GM19463 (cell line): Measurements from ENCODE around the gene SLC35D2.
A peak's percentile ranks its signal among the peaks of the same experiment; 100 is the strongest.

Experiments
- ATAC-seq: cut with Tn5 transposase; IDR thresholded peaks from one replicate; pipeline ENCODE4 v1.9.1; 2021; ENCODE audit warnings: mild to moderate bottlenecking, moderate library complexity; ENCODE audit not compliant: unreplicated experiment

Gene SLC35D2

DNA sequence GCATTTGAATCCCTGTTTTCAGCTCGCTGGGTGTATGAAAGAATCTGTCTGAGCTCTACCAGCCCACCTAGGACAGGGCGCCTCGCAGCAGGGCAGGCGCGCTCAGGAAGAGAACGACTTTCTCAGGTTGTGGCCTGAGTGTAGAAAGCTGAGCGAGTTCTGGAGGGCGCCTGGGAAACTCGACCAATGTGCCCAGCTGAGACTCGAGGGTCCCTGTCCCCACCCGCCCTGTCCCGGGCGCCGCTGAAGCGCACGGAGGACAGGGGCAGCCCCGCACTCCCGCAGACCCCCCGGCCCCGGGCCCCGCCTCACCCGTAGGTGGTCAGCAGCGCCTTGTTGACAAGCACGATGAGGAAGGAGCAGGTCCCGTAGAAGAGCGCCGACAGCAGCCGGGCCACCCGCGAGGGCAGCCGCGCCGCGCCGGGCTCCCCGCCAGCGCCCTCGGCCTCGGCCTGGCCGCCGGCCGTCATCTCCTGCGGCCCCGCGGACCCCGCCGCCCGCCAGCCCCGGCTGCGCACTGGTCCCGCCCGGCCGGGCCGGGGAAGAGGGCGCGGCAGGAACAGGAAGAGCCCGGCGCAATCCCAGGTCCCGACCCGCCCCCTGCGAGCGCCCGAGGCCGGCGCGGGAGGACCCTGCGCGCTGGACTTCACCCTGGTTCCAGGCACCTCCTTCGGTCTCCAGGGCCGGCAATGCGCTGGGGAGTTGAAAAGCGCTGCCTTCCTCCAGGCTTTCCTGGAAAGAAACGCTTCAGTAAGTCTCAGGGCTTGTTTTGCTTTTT lies at the start of gene SLC35D2:
Gene SLC35D2, minus strand, starts transcription at position 547 of the 778 bp plus-strand sequence. Its CDS starts 77 bp downstream, at position 470.
- no peak for ATAC-seq

DNA sequence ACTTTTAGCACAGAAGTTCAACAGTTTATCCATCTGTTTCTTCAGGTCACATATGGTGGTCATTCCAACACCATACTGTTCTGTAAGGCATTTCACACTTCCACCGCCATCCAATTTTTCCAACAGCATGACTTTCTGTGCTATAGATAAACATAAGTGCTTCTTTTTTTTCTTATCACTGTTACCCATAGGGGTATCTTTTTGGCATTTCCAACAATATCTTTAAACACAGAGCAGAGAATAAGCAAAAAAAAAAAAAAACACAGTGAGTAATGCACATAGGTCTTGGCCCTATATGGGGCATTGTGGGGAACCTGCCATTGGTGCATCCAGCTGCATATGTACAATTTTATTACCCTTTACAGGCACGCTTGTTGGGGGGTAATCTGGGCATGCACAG lies 46.9 kb upstream of the SLC35D2 start:
- no peak for ATAC-seq

DNA sequence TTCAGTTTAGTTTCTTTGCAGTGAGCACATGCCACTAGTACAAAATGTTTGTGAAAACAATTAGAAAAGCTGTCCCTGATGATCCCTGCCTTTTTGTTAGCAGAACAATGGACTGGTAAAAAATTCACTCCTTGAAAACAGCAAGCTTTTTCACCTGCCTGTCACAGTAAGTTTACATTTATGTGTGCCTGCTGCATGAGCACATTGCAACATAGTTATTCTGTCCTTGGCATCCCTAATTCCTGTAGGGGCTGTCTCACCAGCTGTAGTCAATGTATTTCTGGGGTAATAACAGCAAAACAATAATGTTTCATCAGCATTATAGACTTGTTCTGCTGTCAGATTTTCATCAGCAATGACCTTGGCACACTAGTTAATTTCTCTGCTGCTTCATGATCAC lies 46.2 kb upstream of the SLC35D2 start:
- no peak for ATAC-seq

DNA sequence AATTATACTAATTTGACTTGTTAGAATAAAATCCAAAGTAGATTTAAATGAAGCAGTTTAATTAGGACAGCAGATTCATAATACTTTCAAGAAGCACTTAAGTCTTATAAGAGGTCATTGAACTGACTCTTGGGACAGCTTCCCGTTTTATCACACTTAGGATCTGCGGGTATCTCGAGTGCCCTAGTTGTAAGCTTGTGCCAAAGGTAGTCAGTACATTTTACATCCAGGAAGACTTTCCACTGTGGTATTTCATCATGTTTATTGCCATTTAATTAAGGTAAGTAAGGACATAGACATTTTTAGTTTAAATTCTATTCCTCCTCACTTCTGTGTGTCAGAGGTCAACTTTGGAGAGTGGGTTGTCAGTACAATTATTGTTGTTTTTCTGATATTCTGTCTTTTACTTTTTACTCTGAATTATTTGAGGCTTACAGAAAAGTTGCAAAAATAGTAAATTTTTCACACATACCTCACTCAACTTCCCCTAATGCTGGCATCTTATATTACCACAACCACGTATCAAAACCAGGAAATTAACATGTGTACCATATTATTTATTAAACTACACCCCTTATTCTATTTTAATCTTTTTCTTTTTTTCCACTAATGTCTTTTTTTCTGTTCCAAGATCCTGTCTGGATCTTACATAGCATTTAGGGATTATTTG lies 42.1 kb upstream of the SLC35D2 start:
- ATAC-seq, result no peak

DNA sequence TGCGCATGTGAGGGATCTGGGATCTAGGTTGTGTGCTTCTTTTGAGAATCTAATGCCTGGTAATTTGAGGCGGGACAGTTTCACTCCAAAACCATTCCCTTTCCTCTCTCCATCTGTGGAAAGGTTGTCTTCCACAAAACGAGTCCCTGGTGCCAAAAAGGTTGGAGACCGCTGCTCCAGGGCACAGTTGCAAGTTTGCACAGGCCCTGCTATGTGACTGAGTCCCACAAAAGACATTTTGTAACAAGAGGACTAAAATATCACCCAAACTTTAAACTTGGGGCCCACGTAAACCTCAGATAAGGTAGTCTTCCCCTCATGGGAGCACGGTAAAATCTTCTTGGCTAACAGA lies 40.5 kb upstream of the SLC35D2 start:
- ATAC-seq, result no peak

DNA sequence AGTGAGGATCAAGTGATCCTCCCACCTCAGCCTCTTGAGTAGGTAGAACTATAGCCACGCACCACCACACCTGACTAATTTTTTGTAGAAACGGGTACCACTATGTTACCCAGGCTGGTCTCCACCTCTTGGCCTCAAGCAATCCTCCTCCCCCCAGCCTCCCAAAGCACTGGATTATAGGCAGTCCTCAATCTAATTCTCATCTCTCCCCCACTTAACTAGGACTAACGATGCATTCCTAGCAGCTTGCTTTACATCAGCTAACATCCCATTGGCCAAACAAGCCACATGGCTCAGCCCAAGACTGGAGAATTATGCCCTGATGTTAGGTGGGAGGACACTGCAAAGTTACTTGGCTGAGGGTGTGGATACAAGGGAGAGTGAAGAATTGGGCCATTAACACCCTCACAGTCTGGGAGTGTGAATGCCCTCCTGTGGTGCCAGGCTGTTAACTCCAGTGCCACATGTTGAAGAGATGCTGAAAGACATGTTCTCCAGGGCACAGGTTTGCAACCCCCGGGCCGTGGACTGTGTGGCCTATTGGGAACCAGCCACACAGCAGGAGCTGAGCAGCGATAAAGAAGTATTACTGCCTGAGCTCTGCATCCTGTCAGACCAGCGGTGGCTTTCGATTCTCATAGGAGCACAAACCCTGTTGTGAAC lies 39.9 kb upstream of the SLC35D2 start:
- no peak for ATAC-seq

DNA sequence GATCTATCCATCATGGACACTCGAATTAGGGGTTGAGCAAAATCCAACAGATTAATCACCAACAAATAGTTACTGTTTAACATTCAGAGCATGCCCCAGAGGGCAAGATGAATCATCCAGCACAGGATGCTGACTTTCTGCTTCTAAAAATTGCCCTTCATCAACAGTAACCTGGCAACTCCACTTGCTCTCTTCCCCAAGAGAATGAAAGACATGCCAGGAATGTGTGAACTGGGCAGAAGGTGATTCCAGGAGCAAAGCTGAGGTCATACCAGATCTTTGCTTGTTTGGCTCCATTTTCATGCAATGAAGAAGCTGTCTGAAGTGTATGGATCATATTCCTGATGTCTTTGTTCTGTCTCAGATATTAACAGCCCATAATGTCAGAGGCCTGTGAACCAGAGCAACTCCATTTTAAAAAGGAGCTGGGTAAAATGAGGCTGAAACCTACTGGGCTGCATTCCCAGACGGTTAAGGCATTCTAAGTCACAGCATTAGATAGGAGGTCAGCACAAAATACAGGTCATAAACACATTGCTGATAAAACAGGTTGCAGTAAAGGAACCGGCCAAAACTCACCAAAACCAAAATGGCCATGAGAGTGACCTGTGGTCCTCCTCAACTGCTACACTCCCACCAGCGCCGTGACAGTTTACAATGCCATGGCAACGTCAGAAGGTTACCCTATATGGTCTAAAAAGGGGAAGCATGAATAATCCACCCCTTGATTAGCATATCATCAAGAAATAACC lies 37.1 kb upstream of the SLC35D2 start:
- no peak for ATAC-seq

DNA sequence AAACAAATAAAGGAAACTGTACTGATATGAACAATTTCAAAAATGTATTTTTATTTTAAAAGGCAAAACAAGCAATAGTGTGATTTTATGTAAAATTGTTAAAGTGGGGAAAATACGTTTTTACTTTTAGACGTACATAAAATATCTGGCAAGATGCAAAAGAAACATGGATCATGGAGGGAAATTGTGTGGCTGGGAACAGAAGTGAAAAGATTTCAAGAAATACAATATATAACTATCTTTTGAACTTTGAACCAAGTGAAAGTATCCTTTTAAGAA lies 36.1 kb upstream of the SLC35D2 start:
- ATAC-seq, result no peak

DNA sequence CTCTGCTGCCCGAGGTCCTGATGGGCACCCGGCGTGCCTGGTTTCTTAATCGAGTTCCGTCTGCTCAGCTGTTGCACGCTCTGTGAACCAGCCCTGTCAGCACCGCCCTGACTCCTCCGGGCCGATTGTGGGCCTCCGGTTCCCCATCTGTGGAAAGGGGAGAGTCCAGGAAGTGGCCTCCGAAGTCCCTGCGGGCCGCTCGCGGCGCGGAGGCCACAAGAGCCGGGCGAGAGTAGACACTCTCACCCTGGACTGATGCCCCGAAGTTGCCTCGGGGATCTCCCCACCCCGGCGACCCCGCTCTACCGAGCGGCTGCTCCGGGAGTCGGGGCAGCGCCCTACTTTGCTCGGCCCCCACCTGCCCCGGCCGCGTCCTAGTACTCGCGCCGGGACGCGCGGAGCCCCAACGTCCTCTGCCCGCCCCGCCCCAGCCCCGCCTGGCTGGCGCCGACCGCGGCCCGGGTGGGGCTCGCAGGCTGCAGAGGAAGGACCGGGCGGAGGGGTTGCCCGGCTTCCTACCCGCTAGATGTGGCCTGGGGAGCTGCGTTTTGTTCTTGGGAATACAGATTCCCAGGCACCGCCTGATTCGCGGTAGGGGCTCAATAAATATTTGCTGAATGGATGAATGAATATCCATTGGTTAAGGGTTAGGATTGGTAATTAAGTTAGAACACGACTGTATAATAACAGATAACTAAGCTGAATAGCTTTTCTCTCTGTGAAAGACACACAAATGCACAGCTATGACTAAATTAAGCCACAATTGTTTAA lies 35.6 kb upstream of the SLC35D2 start:
- ATAC-seq, result peak; percentile 40

DNA sequence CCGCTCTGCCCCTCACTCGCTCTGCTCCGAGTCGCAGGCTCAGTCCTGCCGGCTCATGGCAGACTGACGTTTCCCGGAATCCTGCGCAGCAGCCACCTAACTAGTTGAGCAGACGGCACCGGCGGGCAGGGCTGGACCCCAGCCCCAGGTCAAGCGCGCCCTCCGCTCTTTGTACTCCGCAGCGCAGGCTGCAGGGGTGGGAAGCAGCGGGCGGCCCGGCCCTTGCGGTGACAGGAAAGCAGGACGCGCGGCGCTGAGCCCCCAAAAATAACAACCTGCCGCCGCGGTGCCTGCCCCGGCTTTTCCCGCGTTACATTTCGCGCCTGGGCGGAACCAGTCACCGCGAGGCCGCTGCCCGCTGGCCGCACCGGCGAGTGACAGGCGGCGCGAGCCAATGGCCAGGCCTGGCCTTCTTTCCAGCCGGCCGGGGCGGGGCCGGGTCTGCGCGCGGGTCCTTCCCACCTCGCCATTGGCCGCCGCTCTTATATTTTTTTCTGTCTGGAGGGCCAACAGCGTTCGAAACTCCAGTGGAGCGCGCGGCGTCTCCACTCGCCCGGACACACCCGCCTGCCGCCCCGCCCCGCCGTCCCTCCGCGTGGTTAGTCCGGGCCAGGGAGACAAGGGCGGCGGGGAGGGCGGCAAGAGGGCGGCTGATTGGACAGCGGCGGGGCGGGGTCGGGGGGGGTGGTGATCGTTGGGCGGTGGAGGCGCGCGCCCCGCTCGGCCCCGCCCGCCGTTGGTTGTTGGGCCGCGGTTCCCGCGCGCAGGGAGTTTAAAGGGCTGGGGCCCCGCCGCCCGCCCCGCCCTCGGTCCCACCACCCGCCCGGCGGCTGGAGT lies 34.8 kb upstream of the SLC35D2 start, which contains the start of gene ZNF367:
Gene ZNF367, minus strand, starts transcription at position 288 of the 837 bp plus-strand sequence. CDS start 338 bp downstream, outside the sequence.
- ATAC-seq, result peak; percentile 66

DNA sequence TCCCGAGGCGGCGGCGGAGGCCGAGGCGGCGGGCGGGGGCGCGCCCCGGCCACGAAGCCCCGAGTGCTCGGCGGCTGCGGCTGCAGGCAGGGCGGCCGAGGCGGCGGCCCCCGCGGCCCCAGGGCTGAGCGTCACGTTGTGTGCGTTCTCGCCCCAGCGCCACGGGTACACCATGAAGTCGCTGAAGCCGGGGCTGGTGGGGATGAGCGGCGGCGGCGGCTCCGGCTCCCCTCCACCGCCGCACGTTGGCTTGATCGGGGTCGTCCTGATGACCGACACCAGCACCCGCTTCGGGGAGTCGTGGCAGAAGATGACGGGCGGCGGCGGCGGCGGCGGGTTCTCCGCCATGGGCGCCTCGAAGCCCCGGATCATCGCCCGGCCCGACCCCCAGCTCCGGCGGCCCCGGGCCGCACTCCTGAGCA lies 34.2 kb upstream of the SLC35D2 start:
- ATAC-seq, result no peak

DNA sequence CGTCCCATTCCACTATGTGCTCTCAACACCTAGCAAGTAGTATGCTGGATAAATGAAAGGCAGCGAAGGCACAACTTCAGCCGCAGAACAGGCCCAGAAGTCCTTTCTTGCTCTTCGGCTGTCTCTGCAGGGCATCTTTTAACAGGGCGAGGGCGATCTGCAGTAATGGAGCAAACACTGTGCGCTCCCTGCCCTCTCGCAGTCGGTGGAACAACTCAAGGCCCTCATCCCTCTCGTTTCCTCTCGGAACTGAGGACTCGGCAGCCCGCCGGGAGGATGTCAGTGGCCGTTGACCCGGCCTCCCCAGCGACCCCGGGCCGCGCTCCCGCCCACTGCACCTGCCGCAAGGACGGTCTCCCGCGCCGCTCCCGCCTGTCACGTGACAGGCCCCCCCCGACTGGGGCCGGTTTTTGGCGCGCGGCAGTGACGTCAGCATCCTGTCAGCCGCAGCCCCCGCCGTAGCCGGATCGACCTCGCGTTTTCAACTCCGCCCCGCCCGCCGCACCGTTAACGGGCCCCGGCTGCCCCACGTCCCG lies 33.6 kb upstream of the SLC35D2 start:
- ATAC-seq, result peak; percentile 14

DNA sequence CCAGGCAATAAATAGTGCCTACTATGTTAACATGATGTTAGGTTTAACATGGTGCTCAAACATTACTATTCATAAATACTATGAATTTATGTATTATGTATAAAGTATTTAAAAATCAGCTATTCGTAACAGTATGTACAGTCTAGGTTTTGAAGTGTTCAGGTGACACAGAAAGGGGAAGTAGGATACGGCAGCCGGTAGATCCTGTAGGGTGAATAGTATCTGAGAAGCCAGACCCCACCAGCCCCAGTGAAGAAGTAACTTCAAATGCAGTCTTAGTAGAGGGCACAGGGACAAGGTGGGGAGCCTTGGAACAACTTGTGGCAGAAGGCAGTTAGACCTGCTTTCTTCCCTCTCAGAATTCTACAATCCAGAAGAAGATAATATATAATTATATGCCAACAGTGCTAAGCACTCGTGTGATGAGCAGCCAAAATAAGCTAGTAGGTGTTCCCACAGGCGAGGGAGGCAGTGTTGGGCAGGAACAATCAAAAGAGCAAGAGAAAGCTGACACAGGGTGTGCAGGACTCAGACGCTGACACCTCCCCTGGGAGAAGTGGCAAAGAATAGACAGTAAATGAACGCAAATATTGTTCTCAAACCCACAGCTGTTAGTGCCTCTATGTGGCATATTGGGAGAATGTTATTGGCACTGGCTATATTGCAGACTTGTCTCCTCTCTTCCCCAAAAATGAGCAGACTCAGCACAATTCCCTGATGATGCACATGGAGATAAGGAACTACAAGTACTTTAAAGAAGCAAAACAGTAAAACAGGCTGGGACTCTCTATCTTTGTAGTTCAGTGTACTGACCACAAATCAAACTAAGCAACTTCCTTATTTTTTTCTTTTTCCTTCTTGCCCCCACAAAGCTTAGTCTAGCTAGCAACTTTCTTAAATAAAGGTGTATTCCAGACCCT lies 30.1 kb upstream of the SLC35D2 start:
- ATAC-seq, result peak; percentile 21

DNA sequence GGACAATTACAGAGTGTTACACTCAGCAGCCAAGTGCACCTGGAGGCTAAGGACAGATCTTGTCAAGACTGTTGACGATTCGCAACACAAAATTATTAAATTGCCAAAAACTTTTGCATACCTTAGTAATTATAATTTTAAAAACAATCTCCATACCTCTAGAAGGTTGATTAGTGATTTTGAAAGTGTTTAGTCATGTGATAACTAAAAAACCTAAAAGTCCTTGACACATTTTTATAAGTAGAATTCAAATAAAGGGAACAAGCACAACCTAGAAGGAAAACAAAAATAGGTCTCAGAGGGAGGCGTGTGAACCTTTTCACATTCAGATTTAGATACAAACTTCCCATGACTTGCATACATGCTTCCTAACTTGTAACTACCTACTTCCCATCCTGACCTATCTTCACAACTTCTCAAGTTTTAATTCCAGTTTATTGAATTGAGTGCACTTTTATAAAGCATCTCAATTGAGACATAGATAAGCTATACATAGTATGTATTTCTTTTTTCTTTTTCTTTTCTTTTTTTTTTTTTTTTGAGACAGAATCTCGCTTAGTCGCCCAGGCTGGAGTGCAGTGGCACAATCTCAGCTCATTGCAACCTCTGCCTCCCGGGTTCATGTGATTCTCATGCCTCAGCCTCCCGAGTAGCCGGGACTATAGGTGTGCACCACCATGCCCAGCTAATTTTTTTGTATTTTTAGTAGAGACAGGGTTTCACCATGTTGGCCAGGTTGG lies 28.8 kb upstream of the SLC35D2 start:
- ATAC-seq, result no peak

DNA sequence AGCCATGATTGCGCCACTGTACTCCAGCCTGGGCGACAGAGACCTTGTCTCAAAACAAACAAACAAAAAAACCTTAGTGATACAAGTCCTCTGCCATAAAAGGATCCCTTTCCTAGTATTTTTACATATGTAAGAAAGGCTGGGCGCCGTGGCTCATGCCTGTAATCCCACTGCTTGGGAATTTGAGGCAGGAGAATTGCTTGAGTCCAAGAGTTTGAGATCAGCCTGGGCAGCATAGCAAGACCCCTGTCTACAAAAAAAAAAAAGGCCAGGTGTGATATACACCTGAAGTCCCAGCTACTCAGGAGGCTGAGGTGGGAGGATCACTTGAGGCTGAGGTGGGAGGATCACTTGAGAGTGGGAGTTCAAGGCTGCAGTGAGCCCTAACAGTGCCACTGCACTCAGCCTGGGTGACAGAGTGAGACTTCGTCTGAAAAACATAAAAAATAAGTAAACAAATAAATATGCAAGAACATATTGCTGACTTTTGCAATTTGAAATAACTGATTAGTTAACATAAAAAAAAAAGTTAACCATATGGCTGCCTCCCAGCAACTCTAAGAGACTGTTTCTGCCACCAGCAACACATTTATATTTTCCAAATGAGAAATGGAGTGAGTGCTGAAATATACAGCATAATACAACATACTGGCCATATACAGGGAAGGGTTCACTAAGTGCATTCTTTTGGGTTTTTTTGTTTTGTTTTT lies 27.8 kb upstream of the SLC35D2 start:
- ATAC-seq, result no peak

DNA sequence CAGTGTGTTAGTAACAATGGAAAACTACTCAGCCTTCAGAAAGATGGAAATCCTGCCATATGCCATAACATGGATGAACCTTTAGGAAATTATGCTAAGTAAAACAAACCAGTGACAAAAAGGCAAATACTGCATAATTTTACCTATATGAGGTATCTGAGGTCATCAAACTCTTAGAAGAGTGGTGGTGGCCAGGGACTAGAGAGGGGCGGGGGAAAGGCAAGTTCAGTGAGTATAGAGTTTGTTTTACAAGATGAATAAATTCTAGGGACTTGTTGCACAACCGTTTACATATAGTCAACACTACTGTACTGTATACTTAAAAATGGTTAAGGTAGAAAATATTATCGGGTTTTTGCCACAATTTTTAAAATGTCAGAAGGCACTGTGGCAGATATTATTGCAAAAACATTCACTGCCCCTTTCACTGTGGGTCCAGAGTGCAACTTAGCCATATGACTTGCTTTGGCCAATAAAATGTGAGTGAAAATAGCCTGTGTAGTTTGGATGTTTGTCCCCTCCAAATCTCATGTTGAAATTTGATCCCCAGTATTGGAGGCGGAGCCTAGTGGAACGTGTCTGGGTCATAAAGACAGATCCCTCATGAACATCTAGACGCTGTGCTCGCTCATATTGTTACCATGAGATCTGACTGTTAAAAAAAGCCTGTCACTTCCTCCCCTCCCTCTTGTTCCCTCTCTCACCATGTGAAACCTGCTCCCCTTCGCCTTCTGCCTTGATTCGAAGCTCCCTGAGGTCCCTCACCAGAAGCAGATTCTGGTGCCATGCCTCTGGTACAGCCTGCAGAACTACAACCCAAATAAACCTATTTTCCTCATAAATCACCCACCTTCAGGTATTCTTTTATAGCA lies 25.1 kb upstream of the SLC35D2 start:
- ATAC-seq, result no peak
